ENCODE data around the gene NFATC1.

NFATC1 gene

DNA sequence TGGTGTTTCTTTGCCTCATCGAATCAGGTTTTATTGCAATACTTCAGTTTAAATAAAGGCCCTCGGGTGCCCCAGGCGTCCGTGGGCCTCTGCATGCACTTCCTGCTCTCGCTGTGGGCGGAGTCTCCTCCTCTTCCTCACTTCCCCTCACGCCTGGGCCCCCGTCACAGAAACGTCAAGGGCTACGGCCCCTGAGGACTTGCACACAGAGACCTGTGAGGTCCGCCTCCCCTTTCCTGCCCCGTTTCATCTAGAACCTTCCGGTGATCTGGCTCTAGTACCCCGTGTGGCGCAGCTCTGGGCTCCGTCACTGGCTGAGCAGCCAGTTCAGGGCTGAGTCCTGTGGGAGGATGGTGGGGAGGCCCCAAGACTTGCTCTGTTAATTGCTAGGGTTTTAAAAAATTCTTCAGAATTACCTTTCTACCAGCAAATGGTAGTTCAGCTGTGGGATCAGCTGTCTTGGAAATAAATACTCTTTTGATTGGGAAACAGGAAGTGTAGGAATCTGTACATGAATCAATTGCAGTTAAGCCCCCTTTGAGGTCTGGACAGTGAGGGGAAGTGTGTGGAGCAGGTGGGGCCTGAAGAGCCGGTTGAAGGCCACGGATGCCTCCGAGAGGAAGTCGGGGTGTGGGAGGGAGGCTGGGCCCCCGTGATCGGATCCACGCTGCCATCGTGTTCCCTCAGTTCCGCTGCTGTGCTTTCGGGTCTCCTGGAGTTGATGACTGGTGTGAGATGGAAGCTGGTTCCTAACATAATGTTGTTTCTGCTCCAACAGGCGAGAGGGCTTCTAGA, 10.2 kb downstream of the NFATC1 start:
- no peak for DNase-seq

DNA sequence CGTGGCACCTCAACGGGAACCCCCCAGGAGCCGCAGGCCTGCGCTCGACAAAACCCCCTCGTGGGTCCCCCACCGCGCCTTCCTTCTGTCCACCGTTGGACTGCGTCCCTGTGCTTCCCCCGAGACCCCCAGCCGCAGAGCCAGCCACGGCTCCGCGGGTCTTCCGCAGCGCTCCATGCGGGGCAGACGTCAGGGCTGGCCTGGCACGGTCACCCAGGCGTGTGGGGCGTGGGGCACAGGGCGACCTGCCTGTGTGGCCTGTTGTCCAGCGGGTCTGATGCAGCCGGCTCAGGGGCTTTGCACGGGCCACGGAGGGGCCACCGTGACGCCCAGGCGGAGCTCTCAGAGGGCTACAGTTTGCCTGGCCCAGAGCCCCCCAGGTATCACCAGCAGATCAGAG, 11.0 kb downstream of the NFATC1 start:
- DNase-seq, result no peak

DNA sequence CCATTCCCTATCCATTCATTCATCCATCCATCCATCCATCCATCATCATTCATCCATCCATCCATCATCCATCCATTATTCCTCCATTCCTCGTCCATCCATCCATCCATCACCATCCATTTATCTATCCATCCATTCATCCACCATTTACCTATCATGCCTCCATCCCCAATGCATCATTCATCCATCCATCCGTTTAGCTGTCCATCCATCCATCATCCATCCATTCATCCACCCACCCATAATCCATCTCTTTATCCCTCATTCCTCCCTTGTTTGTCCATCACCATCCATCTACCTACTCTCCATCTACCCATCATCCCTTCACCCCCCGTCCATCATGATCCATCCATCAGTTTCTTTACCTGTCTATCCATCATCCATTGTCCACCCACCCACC, 13.6 kb downstream of the NFATC1 start:
- DNase-seq, result no peak

DNA sequence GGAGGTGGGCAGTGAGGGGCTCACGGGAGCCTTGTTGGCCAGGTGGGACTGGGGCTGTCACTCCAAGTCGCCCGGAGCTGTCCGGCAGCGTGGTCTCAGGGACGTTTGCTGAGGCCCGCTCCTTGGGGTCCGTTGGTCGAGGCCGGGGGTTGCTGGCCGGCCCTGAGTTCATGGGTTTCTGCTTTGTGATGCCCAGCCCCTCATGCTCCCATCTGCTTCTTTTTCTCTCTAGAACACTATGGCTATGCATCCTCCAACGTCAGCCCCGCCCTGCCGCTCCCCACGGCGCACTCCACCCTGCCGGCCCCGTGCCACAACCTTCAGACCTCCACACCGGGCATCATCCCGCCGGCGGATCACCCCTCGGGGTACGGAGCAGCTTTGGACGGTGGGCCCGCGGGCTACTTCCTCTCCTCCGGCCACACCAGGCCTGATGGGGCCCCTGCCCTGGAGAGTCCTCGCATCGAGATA, 14.5 kb downstream of the NFATC1 start:
- no peak for DNase-seq

DNA sequence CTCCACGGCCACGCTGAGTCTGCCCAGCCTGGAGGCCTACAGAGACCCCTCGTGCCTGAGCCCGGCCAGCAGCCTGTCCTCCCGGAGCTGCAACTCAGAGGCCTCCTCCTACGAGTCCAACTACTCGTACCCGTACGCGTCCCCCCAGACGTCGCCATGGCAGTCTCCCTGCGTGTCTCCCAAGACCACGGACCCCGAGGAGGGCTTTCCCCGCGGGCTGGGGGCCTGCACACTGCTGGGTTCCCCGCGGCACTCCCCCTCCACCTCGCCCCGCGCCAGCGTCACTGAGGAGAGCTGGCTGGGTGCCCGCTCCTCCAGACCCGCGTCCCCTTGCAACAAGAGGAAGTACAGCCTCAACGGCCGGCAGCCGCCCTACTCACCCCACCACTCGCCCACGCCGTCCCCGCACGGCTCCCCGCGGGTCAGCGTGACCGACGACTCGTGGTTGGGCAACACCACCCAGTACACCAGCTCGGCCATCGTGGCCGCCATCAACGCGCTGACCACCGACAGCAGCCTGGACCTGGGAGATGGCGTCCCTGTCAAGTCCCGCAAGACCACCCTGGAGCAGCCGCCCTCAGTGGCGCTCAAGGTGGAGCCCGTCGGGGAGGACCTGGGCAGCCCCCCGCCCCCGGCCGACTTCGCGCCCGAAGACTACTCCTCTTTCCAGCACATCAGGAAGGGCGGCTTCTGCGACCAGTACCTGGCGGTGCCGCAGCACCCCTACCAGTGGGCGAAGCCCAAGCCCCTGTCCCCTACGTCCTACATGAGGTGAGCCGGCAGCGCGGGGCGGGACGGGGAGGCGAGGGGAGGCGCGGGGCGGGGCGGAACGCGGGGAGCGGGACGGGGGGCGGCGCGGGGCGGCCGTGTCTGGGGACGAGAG, 15.2 kb downstream of the NFATC1 start:
- DNase-seq, result no peak

DNA sequence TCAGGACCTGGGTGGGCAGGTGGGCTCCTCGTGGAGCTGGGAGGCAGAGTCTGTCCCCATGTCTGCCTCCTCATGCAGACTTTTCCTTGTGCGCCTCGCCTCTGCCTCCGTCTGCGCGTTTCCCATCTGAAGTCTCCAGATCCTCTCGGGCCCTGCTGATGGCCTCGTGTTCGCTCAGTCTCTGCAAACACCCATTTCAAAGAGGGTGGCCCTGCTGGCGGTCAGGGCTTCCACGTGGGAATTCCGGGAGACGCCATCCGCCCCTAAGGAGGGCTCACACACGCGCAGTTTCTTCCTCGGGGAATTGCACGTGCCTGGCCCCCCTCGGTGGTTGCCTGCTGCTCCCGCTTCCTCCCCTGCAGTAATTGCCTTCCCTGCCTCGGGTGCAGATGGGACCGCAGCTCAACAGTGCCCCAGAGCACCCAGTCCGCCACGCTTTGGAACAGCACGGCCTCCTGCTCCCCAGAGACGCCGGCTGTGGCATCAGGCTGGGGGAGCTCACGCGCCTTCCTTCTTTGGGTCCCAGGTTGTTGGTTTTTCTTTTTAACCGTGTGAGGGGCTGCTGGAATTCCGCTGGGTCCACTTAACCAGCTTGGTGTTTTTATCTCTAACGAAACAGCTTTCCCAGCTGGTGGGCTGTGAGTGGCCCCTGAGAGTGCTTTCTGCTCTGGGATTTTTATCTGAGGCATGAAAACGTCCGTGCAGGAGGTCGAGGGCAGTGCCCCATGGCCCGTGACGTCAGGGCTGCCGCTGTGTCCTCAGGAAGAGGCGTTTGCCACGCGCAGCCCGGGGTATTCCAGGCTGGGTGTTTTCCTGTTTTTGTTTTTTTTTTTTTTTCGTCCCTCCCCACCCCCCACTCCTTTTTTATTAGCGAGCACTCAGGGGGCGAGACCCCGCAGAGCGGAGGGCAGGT, 16.1 kb downstream of the NFATC1 start:
- no peak for DNase-seq

DNA sequence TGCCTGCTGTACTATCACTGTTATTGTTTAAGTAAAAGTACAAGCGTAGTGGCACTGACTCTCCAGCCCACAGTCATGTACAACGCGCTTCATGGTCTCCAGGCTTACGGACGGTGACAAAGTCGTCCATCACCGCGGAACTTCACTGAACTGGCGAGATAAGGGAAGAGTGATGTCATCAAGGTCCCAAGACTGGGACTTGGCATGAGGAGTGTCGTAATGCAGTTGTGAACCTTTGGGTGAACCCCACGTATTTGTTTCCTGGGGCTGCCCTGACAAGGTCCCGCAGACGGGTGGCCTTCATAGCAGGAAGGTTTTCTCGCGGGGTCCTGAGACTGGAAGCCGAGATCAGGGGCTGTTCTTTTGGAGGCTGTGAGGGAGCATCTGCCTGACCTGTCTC, 17.3 kb downstream of the NFATC1 start:
- no peak for DNase-seq

DNA sequence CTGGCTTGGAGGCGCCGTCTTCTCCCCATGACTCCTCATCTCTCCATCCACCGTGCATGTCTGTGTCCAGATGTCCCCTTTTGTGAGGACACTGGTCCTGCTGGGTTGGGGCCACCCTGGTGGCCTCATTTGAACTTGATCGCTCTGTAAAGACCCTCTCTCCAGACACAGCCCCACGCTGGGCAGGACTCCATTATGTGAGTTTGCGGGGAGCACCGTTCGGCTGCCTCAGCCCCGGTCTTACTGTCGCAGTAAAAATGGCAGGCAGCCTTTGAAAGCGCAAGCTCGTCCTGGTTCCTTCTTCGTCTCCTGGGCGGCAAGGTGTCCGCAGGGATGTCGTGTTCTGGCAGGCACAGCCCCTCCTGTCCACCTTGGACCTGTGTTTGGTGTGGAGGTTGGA, 17.7 kb downstream of the NFATC1 start:
- DNase-seq, result no peak

DNA sequence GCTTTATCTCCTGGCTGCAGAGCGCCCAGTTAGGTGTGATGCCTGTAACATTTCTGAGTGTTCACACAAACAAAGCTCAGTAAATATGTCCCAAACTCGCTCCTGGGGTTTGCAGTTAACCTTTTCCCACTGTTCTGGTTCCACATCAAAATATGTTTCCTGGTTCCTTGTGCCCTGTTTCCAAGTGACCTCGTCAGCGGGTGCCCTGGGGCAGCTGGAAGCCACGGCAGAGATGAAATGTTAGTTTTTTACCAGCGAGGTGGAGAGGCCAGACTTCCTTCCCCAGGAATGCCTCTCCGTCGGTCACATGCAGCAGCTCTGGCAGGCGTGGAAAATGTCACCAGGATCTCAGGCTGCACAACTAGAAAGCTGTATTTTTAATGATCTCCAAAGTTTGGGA, 18.2 kb downstream of the NFATC1 start:
- no peak for DNase-seq

DNA sequence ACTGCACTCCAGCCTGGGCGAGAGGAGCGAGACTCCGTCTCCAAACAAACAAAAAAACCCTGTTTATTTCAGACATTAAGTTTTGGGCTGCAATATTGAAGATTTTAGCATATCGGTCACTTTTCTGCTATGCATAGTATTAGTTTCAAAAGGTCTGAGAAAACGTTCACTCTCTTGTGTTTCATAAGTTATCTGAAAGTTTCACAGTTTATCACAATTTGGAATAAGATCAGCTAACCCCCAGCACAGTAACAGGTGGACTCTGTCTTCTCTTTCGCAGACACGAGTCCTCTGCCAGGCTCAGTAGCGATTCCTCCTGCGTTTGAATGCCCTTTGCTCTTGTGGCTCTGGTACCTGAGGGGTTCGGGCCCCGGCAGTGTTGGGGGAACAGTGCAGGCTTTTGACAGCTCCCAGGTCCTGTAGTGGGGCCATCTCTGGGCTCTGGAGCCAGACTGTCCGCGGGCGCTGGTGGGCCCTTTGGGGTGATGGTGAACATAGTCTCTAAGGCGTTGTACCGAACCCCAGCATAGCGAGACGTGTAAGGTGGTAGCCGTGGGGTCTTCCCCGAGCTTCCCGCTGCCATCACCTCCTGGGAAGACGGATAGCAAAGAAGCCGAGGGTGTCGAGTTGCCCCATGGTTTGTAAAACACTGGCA, 20.4 kb downstream of the NFATC1 start:
- no peak for DNase-seq

DNA sequence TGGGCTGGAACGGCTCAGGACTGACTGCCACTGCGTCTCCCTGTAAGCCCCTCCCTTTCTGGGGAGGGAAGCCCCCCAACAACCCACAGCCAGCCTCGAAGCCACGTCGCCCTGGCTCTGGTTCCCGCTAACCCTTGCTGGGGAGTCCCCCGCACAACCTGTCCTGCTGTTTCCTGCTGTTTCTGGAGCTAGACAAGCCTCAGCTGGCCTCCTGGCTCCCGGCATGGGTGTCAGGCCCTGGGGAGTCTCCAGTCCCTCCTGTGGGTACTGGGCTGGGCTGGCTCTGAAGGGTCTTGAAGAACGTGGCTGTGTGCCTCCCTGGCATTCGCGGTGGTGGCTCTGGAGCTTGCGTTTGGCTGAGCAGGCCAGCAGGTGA, 20.9 kb downstream of the NFATC1 start:
- DNase-seq, result no peak

DNA sequence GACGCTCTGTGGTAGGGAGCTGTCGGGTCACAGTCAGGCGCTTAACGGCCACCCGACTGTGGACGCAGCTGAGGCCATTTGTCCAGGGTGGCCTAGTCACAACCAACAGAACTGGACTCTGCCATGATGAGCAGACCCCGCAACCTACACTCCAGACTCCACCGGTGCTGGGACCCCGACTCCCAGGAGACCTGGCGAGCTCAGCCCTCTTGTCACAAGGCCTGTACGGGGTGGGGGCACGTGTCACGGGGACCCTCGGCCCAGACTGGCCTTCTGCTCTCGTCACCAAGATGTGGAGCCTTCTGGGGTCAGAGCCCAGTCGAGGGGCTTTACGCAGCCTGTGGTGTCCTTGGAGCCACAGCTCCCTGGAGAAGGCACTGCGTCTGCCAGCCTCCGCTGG, 22.5 kb downstream of the NFATC1 start:
- DNase-seq, result no peak

DNA sequence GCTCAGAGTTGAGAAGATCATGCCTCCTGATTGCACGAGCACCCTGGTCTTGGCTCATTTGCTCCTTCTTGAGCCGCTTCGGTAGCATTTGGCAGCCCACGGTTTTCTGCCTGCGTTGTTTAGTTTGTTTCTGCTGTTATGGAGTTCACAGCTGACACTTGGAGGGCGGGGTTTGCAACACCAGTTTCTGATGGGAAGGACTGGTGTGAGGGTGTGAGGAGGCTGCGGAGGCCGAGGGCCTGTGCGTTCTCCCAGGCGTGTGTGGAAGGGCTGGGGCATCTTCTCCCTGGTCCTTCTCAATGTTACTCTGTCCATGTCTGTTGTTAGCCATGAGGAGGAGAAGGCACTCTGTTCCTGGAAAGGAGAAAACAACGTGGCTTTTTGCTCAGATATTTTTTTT, 22.9 kb downstream of the NFATC1 start:
- DNase-seq, result no peak

DNA sequence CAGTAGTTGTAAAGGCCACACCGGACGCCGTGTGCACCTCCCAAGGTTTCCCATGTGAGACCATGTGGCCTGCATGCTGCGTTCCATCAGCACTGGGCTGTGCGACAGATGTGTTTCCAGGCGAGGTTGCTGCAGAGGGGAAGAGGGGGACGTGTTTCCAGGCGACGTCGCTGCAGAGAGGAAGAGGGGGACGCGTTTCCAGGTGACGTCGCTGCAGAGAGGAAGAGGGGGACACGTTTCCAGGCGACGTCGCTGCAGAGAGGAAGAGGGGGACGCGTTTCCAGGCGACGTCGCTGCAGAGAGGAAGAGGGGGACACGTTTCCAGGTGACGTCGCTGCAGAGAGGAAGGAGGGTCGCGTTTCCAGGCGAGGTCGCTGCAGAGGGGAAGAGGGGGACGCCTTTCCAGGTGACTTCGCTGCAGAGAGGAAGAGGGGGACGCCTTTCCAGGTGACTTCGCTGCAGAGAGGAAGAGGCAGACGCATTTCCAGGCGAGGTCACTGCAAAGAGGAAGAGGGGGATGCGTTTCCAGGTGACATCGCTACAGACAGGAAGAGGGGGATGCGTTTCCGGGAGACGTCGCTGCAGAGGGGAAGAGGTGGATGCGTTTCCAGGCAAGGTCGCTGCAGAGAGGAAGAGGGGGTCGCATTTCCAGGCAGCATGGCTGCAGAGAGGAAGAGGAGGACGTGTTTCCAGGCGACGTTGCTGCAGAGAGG, 24.5 kb downstream of the NFATC1 start:
- DNase-seq, result no peak

DNA sequence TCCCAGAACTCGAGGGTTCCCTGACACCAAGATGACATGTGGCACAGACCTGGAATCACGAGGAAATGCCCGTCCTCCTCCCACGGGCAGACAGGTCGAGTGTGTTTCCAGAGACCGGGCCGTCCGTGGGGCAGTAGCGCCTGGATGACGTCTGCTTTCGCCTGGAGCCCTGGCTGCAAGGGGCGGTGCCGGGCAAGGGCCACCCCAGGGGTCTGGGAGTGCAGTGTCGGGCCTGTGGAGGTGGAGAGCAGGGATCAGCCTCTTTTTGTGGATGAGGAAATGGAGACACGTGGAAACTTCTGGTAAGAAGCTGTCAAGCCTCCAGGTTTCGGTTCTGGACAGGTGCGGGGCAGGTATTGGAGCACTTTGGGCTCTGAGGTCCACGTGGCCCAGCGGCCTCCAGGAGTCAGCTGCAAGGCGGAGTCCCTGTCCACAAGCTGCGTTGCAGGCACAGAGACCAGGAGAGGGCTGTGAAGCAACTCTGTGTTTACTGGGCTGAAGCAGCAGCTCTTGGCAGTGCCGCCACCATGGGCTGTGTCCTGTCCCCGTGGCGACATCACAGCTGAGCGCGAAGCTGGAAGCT, 25.6 kb downstream of the NFATC1 start:
- no peak for DNase-seq

DNA sequence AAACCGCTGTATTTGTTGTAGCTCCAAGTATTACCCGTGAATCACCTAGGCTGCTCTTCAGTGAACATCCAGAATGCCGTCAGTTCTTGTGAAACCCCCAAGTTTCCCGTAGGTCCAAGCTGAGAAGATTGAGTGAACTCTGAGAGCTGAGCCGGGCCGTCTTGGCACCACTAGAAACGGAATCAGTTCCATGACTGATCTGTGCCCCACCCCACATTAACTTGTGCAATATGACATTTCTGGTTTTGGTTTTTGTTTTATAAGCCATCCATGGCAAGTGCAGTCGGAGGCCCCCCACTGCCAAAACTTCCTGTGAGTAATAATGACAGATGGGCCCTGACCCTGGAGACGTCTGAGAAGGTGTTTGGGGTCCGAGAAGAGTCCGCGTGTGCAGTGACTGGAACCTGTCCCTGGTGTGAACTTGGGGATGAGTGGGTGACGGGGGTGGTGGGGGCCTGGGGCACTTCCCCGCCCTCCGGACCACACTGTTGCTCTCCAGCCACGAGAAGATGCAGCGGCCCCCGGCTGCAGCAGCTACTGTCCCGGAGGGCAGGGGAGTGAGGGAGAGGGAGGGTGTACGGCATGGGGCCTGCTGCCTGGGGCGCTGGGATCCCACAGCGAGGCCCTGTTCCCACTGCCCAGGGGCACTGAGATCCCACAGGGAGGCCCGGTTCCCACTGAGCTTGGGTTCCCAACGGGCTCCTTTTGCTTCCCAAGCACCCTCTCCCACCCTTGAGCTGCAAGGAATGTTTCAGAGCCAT, 26.5 kb downstream of the NFATC1 start:
- DNase-seq, result no peak

DNA sequence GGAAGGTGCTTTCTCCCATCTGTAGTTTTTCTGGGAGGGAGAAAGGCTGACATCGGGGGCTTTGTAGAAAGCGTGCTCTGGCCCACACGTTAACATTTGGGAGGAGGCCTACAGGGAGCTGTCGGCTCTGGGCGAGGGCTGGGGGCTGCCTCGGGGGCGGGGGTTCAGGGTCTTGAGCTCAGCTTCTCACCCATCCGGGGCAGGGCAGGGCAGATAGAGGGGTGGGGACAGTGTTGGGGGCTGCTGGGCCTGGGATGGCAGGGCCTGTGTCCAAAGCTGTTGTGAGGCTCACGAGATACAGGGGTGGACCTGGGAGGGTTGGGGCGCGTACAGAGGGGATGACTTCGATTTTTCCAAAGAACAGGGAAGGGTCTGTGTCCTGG, 27.0 kb downstream of the NFATC1 start:
- DNase-seq, result no peak

DNA sequence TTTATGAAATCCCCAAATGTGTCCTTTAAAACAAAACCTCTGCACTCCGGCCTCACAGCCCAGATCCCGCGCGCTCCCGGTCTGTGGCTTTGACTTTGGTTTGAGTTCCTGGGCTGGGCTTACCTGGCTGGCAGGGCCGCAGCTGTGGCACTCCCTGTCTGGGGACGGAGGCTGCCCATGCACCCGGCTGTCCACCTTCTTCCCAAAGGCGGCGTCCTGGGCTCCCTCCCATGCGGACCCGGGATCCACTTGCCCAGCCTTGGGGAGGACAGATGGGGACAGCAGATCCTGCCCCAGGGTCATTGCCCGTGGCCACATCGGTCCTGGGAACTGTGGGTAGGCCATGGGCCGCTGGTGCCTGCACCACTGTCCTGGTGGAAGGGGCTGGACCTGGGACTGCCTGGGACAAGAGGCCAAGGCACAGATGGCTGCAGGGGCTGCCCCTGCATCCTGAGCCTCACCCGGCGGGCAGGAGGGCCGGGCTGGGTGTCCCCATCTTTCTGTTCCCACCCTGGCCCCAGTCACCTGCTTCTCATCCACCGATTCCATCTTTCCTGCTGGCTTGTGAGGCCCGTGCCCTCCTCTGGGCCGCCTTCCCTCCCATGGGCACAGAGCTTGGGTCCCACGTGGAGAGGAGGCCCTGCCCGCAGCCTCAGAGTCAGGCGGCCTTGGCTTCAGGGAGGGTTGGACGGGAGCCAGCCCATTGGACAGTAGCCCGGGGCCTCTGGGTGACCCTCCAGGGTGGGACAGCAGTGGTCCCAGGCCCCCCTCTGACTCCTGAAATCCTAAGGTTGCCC, 27.7 kb downstream of the NFATC1 start:
- no peak for DNase-seq

DNA sequence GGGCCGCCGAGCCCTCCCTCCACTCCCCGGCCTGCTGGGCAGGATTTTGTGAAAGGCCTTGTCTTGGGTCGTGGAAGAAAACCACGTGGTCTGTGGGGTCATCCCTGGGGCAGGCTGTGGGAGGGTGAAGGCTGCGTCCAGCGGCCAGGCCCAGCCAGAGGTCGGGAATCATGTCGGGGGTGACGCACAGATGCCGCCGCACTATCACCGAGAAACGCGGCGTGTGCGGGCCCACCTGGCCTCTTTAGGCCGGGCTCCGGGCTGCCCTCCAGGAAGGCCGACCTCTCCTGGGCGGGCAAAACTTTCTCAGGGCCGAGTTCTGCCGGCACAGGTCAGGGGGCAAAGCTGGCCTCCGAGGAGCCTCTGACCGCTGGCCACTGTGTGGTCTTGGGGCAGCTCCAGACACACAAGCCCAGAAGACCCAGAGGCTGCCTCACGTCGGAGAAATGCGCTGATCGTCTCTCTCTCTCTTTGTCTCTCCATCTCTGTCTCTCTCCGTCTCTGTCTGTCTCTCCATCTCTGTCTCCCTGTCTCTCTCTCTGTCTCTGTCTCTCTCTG, 28.4 kb downstream of the NFATC1 start:
- DNase-seq, result no peak
